ENCODE data around the gene SMYD4.

GRCh38 chr17:1871756-1872155 lies 42.1 kb upstream of the SMYD4 start:
- TF ChIP-seq EZH2 (IDR thresholded peaks at IDR 0.05; ENCODE audit: borderline replicate concordance, low read depth, low read length) (no peak), SMARCC2 (IDR thresholded peaks at IDR 0.05; ENCODE audit: low read depth) (no peak), JUNB (CRISPR knock-in tag; conservative IDR thresholded peaks at IDR 0.05) (no peak), GATAD2B (IDR thresholded peaks at IDR 0.05; ENCODE audit: borderline replicate concordance) (no peak), STAT6 (CRISPR knock-in tag; IDR thresholded peaks at IDR 0.05) (no peak), HBP1 (CRISPR knock-in tag; IDR thresholded peaks at IDR 0.05) (no peak), HDGF (IDR thresholded peaks at IDR 0.05) (no peak), SMAD3 (CRISPR knock-in tag; conservative IDR thresholded peaks at IDR 0.05) (no peak), KAT2B (IDR thresholded peaks at IDR 0.05; ENCODE audit: low read depth, low read length) (no peak), ERF (CRISPR knock-in tag; IDR thresholded peaks at IDR 0.05) (no peak), CBX5 (IDR thresholded peaks at IDR 0.05; ENCODE audit: borderline replicate concordance, low read depth) (no peak)

All from K562 (cell line).